ENCODE measurements around the gene KIRREL3. TPM values are rescaled to one million over a fixed set of nuclear protein-coding genes. Genes with fewer than 3 reads are reported as not detected.

Gene KIRREL3
- total and polyA plus RNA-seq, 2 of the 4 experiments (the other 2 are of a cell fraction) = 10.9 to 15.9 TPM

DNA sequence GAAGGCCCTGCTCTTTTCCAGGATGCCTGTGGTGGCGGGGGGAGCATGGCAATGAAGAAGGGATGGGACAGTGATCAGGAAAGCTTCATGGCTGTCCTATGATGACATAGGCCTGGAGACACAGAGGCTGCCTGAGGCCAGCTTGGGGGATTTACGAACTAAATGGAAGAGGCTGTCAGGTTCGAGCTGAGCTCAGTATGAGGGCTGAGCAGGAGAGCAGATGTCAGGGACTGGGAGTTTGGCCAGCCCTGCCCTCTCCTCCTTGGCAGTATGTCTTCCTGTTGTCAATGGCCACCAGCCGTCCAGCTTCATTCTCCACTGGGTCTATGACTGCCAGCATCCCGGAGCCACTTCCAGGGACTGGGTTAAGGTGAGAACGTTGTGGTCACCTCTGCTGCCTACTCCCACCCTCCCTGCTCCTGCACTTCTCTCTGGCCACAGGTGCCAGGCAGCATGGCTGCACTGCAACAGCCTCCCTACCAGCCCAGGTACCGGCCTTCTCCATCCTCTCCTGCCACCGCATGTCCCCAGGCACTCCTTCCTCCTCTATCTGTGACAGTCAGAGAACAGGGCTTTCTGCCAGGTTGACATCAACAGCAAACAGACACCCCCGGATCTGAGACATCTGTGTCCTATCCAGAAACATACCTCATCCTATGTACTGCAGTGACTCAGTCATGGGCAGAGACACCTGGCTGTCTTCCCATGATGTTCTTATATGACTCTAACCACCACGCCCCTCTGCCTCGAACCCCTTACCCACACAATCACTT lies 75.1 kb downstream of the KIRREL3 start:
- no peaks in the 10 kb centered on the region for H3K9me3 ChIP-seq (ENCODE audit: control insufficient read depth, insufficient read depth, low read length)
- dilution Hi-C loops (cut with HindIII; ENCODE audit: low sequenced_read_pairs, unreplicated experiment) (no loop called here), in situ Hi-C loops (cut with MboI; ENCODE audit: low sequenced_read_pairs) (no loop called here), intact Hi-C loops (cut with micrococcal nuclease) (loop anchor here (2.0 kb wide), 1 partner anchor 23 kb away; no protein-coding TSS in a partner anchor)
- no peak overlapping the region; the same call in 1 of the 2 replicates for H4K91ac ChIP-seq (ENCODE audit: insufficient read depth, low read depth, low read length)
- no peak overlapping the region for H3K56ac ChIP-seq (ENCODE audit: extremely low read depth, insufficient read depth, low read length)
- no peak overlapping the region for H4K8ac ChIP-seq (ENCODE audit: low read depth in 2 of 2, low read length in 2 of 2)
- H3K23ac ChIP-seq (ENCODE audit: low read depth, low read length) = no peak overlapping the region
- TF ChIP-seq MAFK (IDR thresholded peaks at IDR 0.05; ENCODE audit: low read depth, low read length) (no peak), RAD21 (IDR thresholded peaks at IDR 0.05; ENCODE audit: low read length) (no peak), FOS (IDR thresholded peaks at IDR 0.05; ENCODE audit: low read depth, low read length) (0 out of 2 replicates have a peak, but pooled peaks have one; percentile 19)
- H3K79me1 ChIP-seq (ENCODE audit: low read depth in 1 of 2, low read length in 2 of 2) = peaks cover 25 to 55% of the 10 kb centered on the region in 2 experiments
- ATAC-seq (ENCODE audit: low read depth) (no peak), DNase-seq (peak; percentile 79)
- H3K4me1 ChIP-seq (ENCODE audit: control insufficient read depth, insufficient read depth, low read length) = peaks cover 19% of the 10 kb centered on the region
- H3K36me3 ChIP-seq (ENCODE audit: control insufficient read depth, insufficient read depth, low read length) = no peaks in the 10 kb centered on the region
- no peak overlapping the region; the same call in 1 of the 2 replicates for H3K14ac ChIP-seq (replicated peaks; ENCODE audit: low read depth, low read length)
- H2AK5ac ChIP-seq (ENCODE audit: low read depth, low read length) = peak overlapping the region; percentile 58
- CTCF ChIA-PET = interaction anchor here (1.0 kb wide), 1 partner anchor 65 kb away, joined by 3 read pairs; no protein-coding TSS in a partner anchor
- no peak overlapping the region for H3K27ac ChIP-seq (ENCODE audit: insufficient read depth, low read length)
- BruUV-seq (replicated peaks) = no TSS peak
- H2AFZ ChIP-seq (replicated peaks; ENCODE audit: low read length, poor library complexity) = peak overlapping the region; percentile 52
- 76% methylated on average over 3 of the region's 11 CpGs; no CpG with 5 or more reads in 1 of the 2 experiments for WGBS, 2 experiments (ENCODE audit: extremely low coverage in 2 of 2, insufficient read length in 1 of 2)
- H2BK120ac ChIP-seq (ENCODE audit: low read depth, low read length) = peak overlapping the region; percentile 12; the same call in 1 of the 2 replicates
- H2BK20ac ChIP-seq (ENCODE audit: low read depth, low read length) = no peak overlapping the region; the same call in 1 of the 2 replicates
- H3K27me3 ChIP-seq (ENCODE audit: control insufficient read depth, insufficient read depth, low read length) = no peaks in the 10 kb centered on the region
- peaks cover 10% of the 10 kb centered on the region; the same call in 1 of the 2 replicates for H4K20me1 ChIP-seq (ENCODE audit: insufficient read depth, low read length)
- H3K4me2 ChIP-seq (ENCODE audit: low read depth, low read length) = no peak overlapping the region
- POLR2A ChIA-PET (ENCODE audit: unreplicated experiment) = no interaction called here
- H4K5ac ChIP-seq (ENCODE audit: low read depth, low read length) = no peak overlapping the region
- no peak overlapping the region for H2BK5ac ChIP-seq (ENCODE audit: low read depth, low read length, poor library complexity, severe bottlenecking)
- H2AK9ac ChIP-seq (replicated peaks; ENCODE audit: low read depth, low read length, poor library complexity) = peak overlapping the region; percentile 21
- peak overlapping the region; percentile 29 for H3K4ac ChIP-seq (ENCODE audit: low read depth, low read length)
- H3K4me3 ChIP-seq (ENCODE audit: insufficient read depth, low read depth, low read length) = no peak overlapping the region
- no peak overlapping the region for H3K9ac ChIP-seq (ENCODE audit: low read depth, low read length)
- H3K9me1 ChIP-seq (ENCODE audit: insufficient read depth, low read length) = peaks cover 30% of the 10 kb centered on the region
- H2BK15ac ChIP-seq (ENCODE audit: low read depth, low read length) = peak overlapping the region; percentile 48; the same call in 1 of the 3 replicates
- no peak overlapping the region for H3K18ac ChIP-seq (ENCODE audit: low read depth, low read length)

Measured in IMR-90 (cell line).